ENCODE data around the gene OBSL1. TPM values are rescaled to one million over a fixed set of nuclear protein-coding genes. Genes with fewer than 3 reads are reported as not detected.
A peak's percentile ranks its signal among the peaks of the same experiment; 100 is the strongest.

The OBSL1 gene
- total RNA-seq, 2 donors from 2014 or later: 88.7 to 151 TPM

- no peaks in the 10 kb centered on the region for H3K9me3 ChIP-seq
- H3K4me3 ChIP-seq: no peak overlapping the region
- H3K27me3 ChIP-seq (replicated peaks; ENCODE audit: insufficient read depth): no peaks in the 10 kb centered on the region
- peaks cover 3% of the 10 kb centered on the region for H3K36me3 ChIP-seq
- H3K27ac ChIP-seq: no peak overlapping the region
- DNase-seq (ENCODE audit: low spot score) (no peak), ATAC-seq (ENCODE audit: insufficient number of reproducible peaks, low FRiP score, low read depth) (no peak)
- no peak for TF ChIP-seq CTCF (IDR thresholded peaks at IDR 0.05)
- H3K4me1 ChIP-seq (ENCODE audit: control insufficient read depth in 1 of 2, low read depth in 2 of 2): peaks cover 7 to 18% of the 10 kb centered on the region in 2 donors
Measured at GRCh38 chr2:219573166-219573565, 1.8 kb upstream of the OBSL1 start.

- Histone ChIP-seq H3K4me1 (ENCODE audit: control insufficient read depth in 1 of 2, low read depth in 2 of 2) (peaks cover 7 to 18% of the 10 kb centered on the region in 2 donors), H3K9me3 (no peaks in the 10 kb centered on the region), H3K36me3 (peaks cover 3% of the 10 kb centered on the region), H3K27ac (peak within 1 kb of the TSS; percentile 82 to 93), H3K4me3 (peak within 1 kb of the TSS; percentile 89), H3K27me3 (replicated peaks; ENCODE audit: insufficient read depth) (no peaks in the 10 kb centered on the region)
- DNase-seq (ENCODE audit: low spot score) (no peak), ATAC-seq (ENCODE audit: insufficient number of reproducible peaks, low FRiP score, low read depth) (no peak)
- TF ChIP-seq CTCF (IDR thresholded peaks at IDR 0.05): no peak
Measured at GRCh38 chr2:219572237-219573001, 1.1 kb upstream of the OBSL1 start, which contains the start of gene INHA. Gene INHA (plus strand): TSS chr2:219572310. CDS start chr2:219572375, 65 bp downstream.

- Histone ChIP-seq H3K9me3 (no peaks in the 10 kb centered on the region), H3K27me3 (replicated peaks; ENCODE audit: insufficient read depth) (no peaks in the 10 kb centered on the region), H3K4me3 (peak overlapping the region; percentile 89), H3K27ac (peak overlapping the region; percentile 78 to 93), H3K4me1 (ENCODE audit: control insufficient read depth in 1 of 2, low read depth in 2 of 2) (peaks cover 7 to 18% of the 10 kb centered on the region in 2 donors), H3K36me3 (peaks cover 10% of the 10 kb centered on the region)
- no peak for TF ChIP-seq CTCF (IDR thresholded peaks at IDR 0.05)
- ATAC-seq (ENCODE audit: insufficient number of reproducible peaks, low FRiP score, low read depth) (no peak), DNase-seq (ENCODE audit: low spot score) (no peak)
Measured at GRCh38 chr2:219570924-219571310, 422 bp downstream of the OBSL1 start.

- Histone ChIP-seq H3K27me3 (replicated peaks; ENCODE audit: insufficient read depth) (no peaks in the 10 kb centered on the region), H3K27ac (peak overlapping the region; percentile 78 to 93), H3K4me3 (peak overlapping the region; percentile 89), H3K4me1 (ENCODE audit: control insufficient read depth in 1 of 2, low read depth in 2 of 2) (peaks cover 7 to 18% of the 10 kb centered on the region in 2 donors), H3K9me3 (no peaks in the 10 kb centered on the region), H3K36me3 (peaks cover 10% of the 10 kb centered on the region)
- no peak for DNase-seq (ENCODE audit: low spot score)
- no peak for ATAC-seq (ENCODE audit: insufficient number of reproducible peaks, low FRiP score, low read depth)
- TF ChIP-seq CTCF (IDR thresholded peaks at IDR 0.05): no peak
Measured at GRCh38 chr2:219570194-219570923, 980 bp downstream of the OBSL1 start.

GRCh38 chr2:219569635-219570034 is 1.7 kb downstream of the OBSL1 start:
- Histone ChIP-seq H3K27me3 (replicated peaks; ENCODE audit: insufficient read depth) (no peaks in the 10 kb centered on the region), H3K4me1 (ENCODE audit: control insufficient read depth in 1 of 2, low read depth in 2 of 2) (peaks cover 7 to 18% of the 10 kb centered on the region in 2 donors), H3K27ac (no peak overlapping the region), H3K36me3 (peaks cover 12% of the 10 kb centered on the region), H3K9me3 (no peaks in the 10 kb centered on the region), H3K4me3 (peak overlapping the region; percentile 89)
- ATAC-seq (ENCODE audit: insufficient number of reproducible peaks, low FRiP score, low read depth) (no peak), DNase-seq (ENCODE audit: low spot score) (no peak)
- TF ChIP-seq CTCF (IDR thresholded peaks at IDR 0.05): no peak
